ENCODE results near the gene PRDM16.

Gene PRDM16

DNA sequence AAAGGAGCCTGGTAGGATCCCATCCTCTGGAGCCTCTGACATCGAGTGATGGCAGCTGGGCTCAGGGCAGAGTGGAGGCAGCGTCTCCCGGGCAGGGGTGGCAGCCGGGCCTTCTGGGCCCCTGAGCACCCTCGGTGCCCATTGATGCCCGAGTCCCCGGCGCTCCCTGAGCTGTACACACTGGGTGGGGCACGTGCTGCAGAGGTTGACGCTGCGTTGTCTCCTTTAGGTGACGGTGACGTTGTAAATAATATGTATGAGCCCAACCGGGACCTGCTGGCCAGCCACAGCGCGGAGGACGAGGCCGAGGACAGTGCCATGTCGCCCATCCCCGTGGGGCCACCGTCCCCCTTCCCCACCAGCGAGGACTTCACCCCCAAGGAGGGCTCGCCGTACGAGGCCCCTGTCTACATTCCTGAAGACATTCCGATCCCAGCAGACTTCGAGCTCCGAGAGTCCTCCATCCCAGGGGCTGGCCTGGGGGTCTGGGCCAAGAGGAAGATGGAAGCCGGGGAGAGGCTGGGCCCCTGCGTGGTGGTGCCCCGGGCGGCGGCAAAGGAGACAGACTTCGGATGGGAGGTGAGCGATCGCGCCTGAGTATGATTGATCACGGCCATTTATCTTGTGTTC lies 117.0 kb downstream of the PRDM16 start:
- Histone ChIP-seq H3K4me1 (ENCODE audit: insufficient read depth, low read length, poor library complexity, severe bottlenecking) (no peaks in the 10 kb centered on the region), H3K9me3 (ENCODE audit: insufficient read depth, low read depth, low read length) (peaks cover under 1% of the 10 kb centered on the region; the same call in 1 of the 2 replicates), H4K20me1 (ENCODE audit: insufficient read depth, low read length, poor library complexity, severe bottlenecking) (no peaks in the 10 kb centered on the region), H3K36me3 (ENCODE audit: insufficient read depth, low read length) (peaks cover 3% of the 10 kb centered on the region; the same call in 1 of the 2 replicates), H3F3A (ENCODE audit: low read depth) (peaks cover 1% of the 10 kb centered on the region; the same call in 1 of the 2 replicates), H2AFZ (ENCODE audit: low read length) (no peak overlapping the region), H3K4me3 (ENCODE audit: low read length, poor library complexity, severe bottlenecking) (no peak overlapping the region), H3K27me3 (ENCODE audit: insufficient read depth, low read length, poor library complexity, severe bottlenecking) (no peaks in the 10 kb centered on the region), H3K9ac (ENCODE audit: low read depth, low read length, poor library complexity, severe bottlenecking) (no peak overlapping the region), H3K9me2 (replicated peaks; ENCODE audit: low read depth, low read length) (no peaks in the 10 kb centered on the region), H3K4me2 (ENCODE audit: low read depth, low read length, poor library complexity, severe bottlenecking) (no peak overlapping the region), H3K79me2 (ENCODE audit: insufficient read depth, low read length) (no peaks in the 10 kb centered on the region)
- TF ChIP-seq, protein P1, sequence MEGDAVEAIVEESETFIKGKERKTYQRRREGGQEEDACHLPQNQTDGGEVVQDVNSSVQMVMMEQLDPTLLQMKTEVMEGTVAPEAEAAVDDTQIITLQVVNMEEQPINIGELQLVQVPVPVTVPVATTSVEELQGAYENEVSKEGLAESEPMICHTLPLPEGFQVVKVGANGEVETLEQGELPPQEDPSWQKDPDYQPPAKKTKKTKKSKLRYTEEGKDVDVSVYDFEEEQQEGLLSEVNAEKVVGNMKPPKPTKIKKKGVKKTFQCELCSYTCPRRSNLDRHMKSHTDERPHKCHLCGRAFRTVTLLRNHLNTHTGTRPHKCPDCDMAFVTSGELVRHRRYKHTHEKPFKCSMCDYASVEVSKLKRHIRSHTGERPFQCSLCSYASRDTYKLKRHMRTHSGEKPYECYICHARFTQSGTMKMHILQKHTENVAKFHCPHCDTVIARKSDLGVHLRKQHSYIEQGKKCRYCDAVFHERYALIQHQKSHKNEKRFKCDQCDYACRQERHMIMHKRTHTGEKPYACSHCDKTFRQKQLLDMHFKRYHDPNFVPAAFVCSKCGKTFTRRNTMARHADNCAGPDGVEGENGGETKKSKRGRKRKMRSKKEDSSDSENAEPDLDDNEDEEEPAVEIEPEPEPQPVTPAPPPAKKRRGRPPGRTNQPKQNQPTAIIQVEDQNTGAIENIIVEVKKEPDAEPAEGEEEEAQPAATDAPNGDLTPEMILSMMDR (conservative IDR thresholded peaks at IDR 0.05; ENCODE audit: low read length), result no peak
- TF ChIP-seq EZH2phosphoT487 (IDR thresholded peaks at IDR 0.05; ENCODE audit: borderline replicate concordance), result no peak

DNA sequence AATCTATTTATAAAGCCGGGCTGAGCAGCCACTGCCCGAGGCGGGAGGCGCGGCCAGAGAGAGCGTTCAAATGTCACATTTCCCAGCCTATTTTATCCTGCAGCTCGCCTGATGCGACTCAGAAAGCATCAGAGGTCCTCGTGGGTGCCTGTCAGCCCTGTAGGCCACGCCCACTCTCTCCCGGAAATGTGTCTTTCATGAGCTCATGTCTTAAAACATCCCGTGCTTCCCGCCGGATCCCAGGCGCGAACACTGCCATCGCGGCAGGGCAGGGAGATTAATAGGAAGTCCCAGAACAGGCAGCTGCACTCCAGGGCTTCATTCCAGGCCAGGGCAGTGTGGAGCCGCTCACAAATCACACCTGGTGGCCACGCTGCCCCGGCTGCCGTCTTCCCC lies 117.5 kb downstream of the PRDM16 start:
- H4K20me1 ChIP-seq (ENCODE audit: insufficient read depth, low read length, poor library complexity, severe bottlenecking), result no peaks in the 10 kb centered on the region
- no peaks in the 10 kb centered on the region for H3F3A ChIP-seq (ENCODE audit: low read depth)
- no peak overlapping the region for H2AFZ ChIP-seq (ENCODE audit: low read length)
- no peaks in the 10 kb centered on the region for H3K27me3 ChIP-seq (ENCODE audit: insufficient read depth, low read length, poor library complexity, severe bottlenecking)
- H3K4me2 ChIP-seq (ENCODE audit: low read depth, low read length, poor library complexity, severe bottlenecking), result no peak overlapping the region
- H3K4me3 ChIP-seq (ENCODE audit: low read length, poor library complexity, severe bottlenecking), result no peak overlapping the region
- TF ChIP-seq, protein P1 (conservative IDR thresholded peaks at IDR 0.05; ENCODE audit: low read length), result no peak
- H3K9ac ChIP-seq (ENCODE audit: low read depth, low read length, poor library complexity, severe bottlenecking), result no peak overlapping the region
- H3K9me2 ChIP-seq (replicated peaks; ENCODE audit: low read depth, low read length), result no peaks in the 10 kb centered on the region
- H3K4me1 ChIP-seq (ENCODE audit: insufficient read depth, low read length, poor library complexity, severe bottlenecking), result no peaks in the 10 kb centered on the region
- H3K79me2 ChIP-seq (ENCODE audit: insufficient read depth, low read length), result no peaks in the 10 kb centered on the region
- H3K9me3 ChIP-seq (ENCODE audit: insufficient read depth, low read depth, low read length), result peaks cover 5% of the 10 kb centered on the region; the same call in 1 of the 2 replicates
- peaks cover 6% of the 10 kb centered on the region; the same call in 1 of the 2 replicates for H3K36me3 ChIP-seq (ENCODE audit: insufficient read depth, low read length)

DNA sequence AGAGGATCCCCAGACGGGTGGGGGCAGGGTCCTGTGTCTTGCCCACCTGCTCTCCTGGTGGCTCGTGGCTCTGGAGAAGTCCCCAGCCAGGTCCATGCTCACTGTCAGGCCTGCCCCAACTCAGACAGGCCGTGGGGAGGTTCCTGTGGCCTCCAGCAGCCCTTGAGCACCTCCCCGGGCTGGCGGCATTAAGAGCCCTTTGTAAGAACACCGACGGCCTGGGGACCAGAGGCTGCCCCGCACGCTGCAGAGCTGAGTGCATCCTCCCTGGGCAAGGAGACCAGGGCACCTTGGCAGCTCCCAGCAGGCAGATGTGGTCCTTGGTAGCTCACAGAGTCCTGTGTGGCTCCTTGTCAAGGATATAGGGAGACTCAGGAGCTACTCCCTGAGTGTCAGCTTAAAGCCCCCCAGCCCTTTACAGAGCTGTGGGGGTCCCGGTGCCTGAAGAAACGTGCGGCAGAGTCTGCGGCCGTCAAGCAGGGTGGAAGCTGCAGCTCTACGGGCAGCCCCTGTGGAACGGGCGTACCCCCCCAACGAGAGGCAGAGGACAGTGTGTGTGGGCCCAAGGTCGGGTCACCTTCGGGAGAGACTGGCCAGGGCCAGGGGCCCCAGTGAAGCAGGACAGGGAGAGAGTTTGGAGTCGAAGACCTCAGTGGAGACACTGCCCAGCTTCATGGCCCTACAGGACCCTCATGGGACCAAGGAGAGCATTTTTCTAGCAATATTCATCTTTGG lies 118.6 kb downstream of the PRDM16 start:
- Histone ChIP-seq H3F3A (ENCODE audit: low read depth) (no peaks in the 10 kb centered on the region), H3K9ac (ENCODE audit: low read depth, low read length, poor library complexity, severe bottlenecking) (no peak overlapping the region), H3K36me3 (ENCODE audit: insufficient read depth, low read length) (peaks cover 4% of the 10 kb centered on the region; the same call in 1 of the 2 replicates), H3K4me2 (ENCODE audit: low read depth, low read length, poor library complexity, severe bottlenecking) (no peak overlapping the region), H3K27me3 (ENCODE audit: insufficient read depth, low read length, poor library complexity, severe bottlenecking) (no peaks in the 10 kb centered on the region), H3K4me1 (ENCODE audit: insufficient read depth, low read length, poor library complexity, severe bottlenecking) (no peaks in the 10 kb centered on the region), H4K20me1 (ENCODE audit: insufficient read depth, low read length, poor library complexity, severe bottlenecking) (no peaks in the 10 kb centered on the region), H3K79me2 (ENCODE audit: insufficient read depth, low read length) (no peaks in the 10 kb centered on the region), H3K9me3 (ENCODE audit: insufficient read depth, low read depth, low read length) (peaks cover 5% of the 10 kb centered on the region; the same call in 1 of the 2 replicates), H3K9me2 (replicated peaks; ENCODE audit: low read depth, low read length) (no peaks in the 10 kb centered on the region), H3K4me3 (ENCODE audit: low read length, poor library complexity, severe bottlenecking) (no peak overlapping the region), H2AFZ (ENCODE audit: low read length) (no peak overlapping the region)
- TF ChIP-seq EZH2phosphoT487 (IDR thresholded peaks at IDR 0.05; ENCODE audit: borderline replicate concordance), result no peak
- TF ChIP-seq, protein P1 (conservative IDR thresholded peaks at IDR 0.05; ENCODE audit: low read length), result no peak
